ENCODE data around the gene SLC30A2. TPM values are rescaled to one million over a fixed set of nuclear protein-coding genes. Genes with fewer than 3 reads are reported as not detected.

SLC30A2 gene
- total and polyA plus RNA-seq, 9 of the 15 experiments (the other 6 are each of a cell fraction or from before 2014, with no cell fraction given): 0.01 to 0.18 (median 0.06) TPM; not detected in 3

- TF ChIP-seq FOXO4 (CRISPR knock-in tag; IDR thresholded peaks at IDR 0.05) (no peak), ZNF75A (CRISPR knock-in tag; IDR thresholded peaks at IDR 0.05) (no peak), HDAC1 (IDR thresholded peaks at IDR 0.05) (peak in 1 of 2 experiments; percentile 79; a peak in 2 of 4 replicates), POLR2B (IDR thresholded peaks at IDR 0.05; ENCODE audit: low read depth, partially characterized antibody) (peak; percentile 99), CXXC5 (CRISPR knock-in tag; IDR thresholded peaks at IDR 0.05) (peak; percentile 86), BRF2 (IDR thresholded peaks at IDR 0.05; ENCODE audit: borderline replicate concordance, insufficient read depth, insufficient read length) (no peak), ZNF280A (IDR thresholded peaks at IDR 0.05; ENCODE audit: low read depth, partially characterized antibody) (no peak), ZNF263 (CRISPR knock-in tag; IDR thresholded peaks at IDR 0.05; ENCODE audit: borderline replicate concordance) (peak; percentile 10; the same call in 1 of the 2 replicates), PRDM10 (IDR thresholded peaks at IDR 0.05; ENCODE audit: partially characterized antibody) (no peak), ZKSCAN1 (IDR thresholded peaks at IDR 0.05; ENCODE audit: low read depth, low read length) (no peak), NFIX (CRISPR knock-in tag; IDR thresholded peaks at IDR 0.05; ENCODE audit: low read depth) (no peak), NKRF (IDR thresholded peaks at IDR 0.05; ENCODE audit: borderline replicate concordance) (peak; percentile 79; the same call in 1 of the 2 replicates), KDM5B (IDR thresholded peaks at IDR 0.05; ENCODE audit: insufficient replicate concordance, low read depth, low read length) (peak; percentile 99), TEAD4 (IDR thresholded peaks at IDR 0.05; ENCODE audit: low read length) (no peak), TEAD4 (CRISPR knock-in tag; IDR thresholded peaks at IDR 0.05; ENCODE audit: borderline replicate concordance) (0 out of 2 replicates have a peak, but pooled peaks have one; percentile 89), KDM4B (IDR thresholded peaks at IDR 0.05; ENCODE audit: borderline replicate concordance in 2 of 2, low read depth in 1 of 2) (0 out of 4 replicates have a peak, but pooled peaks of 1 of the 2 experiments have one; percentile 64)
These were observed 10.5 kb downstream of the SLC30A2 start (continued) for GRCh38 chr1:26035203-26035958.
